Cardiac muscle cell (in vitro differentiated cells and primary cell): Measurements from ENCODE around the gene ZNF12. TPM values are rescaled to one million over a fixed set of nuclear protein-coding genes. Genes with fewer than 3 reads are reported as not detected.

Experiments used
- DNase-seq, 2 donors: peaks; one replicate each; pipeline versions ENCODE4 v3.0.0 to v3.0.0-alpha.2; 2010 to 2017; ENCODE audit warnings: low read depth in 1 of 2, low spot score in 1 of 2
- H3K27ac ChIP-seq: fragments of 200-600 bp; sonication (generic); 2 replicates; pipeline ENCODE4 v1.5.1; 2016
- H3K27me3 ChIP-seq: fragments of 200-600 bp; sonication (generic); 2 replicates; pipeline ENCODE4 v1.6.0; 2016; ENCODE audit warnings: control low read depth
- H3K36me3 ChIP-seq: fragments of 200-600 bp; sonication (generic); 2 replicates; pipeline ENCODE4 v1.5.1; 2016; ENCODE audit warnings: control low read depth
- H3K4me1 ChIP-seq: fragments of 200-600 bp; sonication (generic); 2 replicates; pipeline ENCODE4 v1.8.1; 2017; ENCODE audit warnings: low read depth, mild to moderate bottlenecking, mixed run types
- H3K4me3 ChIP-seq: fragments of 200-600 bp; sonication (generic); 2 replicates; pipeline ENCODE4 v1.5.1; 2016; ENCODE audit warnings: mild to moderate bottlenecking
- H3K9me3 ChIP-seq: fragments of 200-600 bp; sonication (generic); 2 replicates; pipeline ENCODE4 v1.5.1; 2017; ENCODE audit warnings: low read depth, mild to moderate bottlenecking, control low read depth
- polyA plus RNA-seq: library from polyadenylated mRNA; unstranded; fragments of >200 nt; fragmentation: Nextera tagmentation; extraction: Ambion mirVana; gene quantifications from 2 replicates; pipeline ENCODE4 v1.2.1, GENCODE V29; 2016
- total RNA-seq: library from RNA; depleted of rRNA; stranded (reverse); fragments of >200 nt; gene quantifications from 2 replicates; pipeline ENCODE4 v1.2.3, GENCODE V29; 2016
- TF ChIP-seq, protein P1 (sequence below): IDR thresholded peaks from 2 replicates; pipeline ENCODE4 v1.5.1; 2012; ENCODE audit warnings: low read depth, mild to moderate bottlenecking, low read length

The ZNF12 gene
- total and polyA plus RNA-seq, 2 experiments from 2014 or later, result 16.8 to 31.6 TPM

DNA sequence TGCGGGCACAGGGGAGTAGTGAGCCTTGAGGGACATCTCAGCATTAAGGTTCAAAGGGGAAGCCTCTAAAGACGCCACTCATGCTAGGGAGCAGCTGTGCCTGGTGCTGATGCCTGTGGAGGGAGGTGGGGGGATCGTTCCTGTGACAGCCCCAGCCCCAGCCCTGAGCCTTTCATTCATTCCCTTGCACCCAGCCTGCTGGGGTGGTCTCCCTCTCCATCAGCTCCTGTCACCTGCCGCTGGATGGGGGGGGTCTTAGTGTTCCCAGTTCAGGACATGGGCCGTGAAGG lies 58.0 kb downstream of the ZNF12 start:
- TF ChIP-seq, protein P1, sequence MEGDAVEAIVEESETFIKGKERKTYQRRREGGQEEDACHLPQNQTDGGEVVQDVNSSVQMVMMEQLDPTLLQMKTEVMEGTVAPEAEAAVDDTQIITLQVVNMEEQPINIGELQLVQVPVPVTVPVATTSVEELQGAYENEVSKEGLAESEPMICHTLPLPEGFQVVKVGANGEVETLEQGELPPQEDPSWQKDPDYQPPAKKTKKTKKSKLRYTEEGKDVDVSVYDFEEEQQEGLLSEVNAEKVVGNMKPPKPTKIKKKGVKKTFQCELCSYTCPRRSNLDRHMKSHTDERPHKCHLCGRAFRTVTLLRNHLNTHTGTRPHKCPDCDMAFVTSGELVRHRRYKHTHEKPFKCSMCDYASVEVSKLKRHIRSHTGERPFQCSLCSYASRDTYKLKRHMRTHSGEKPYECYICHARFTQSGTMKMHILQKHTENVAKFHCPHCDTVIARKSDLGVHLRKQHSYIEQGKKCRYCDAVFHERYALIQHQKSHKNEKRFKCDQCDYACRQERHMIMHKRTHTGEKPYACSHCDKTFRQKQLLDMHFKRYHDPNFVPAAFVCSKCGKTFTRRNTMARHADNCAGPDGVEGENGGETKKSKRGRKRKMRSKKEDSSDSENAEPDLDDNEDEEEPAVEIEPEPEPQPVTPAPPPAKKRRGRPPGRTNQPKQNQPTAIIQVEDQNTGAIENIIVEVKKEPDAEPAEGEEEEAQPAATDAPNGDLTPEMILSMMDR, result no peak
- Histone ChIP-seq H3K4me1 (no peaks in the 10 kb centered on the region), H3K4me3 (no peak overlapping the region), H3K27me3 (no peaks in the 10 kb centered on the region), H3K36me3 (peaks cover 22% of the 10 kb centered on the region), H3K27ac (no peak overlapping the region), H3K9me3 (no peaks in the 10 kb centered on the region)
- no peak for DNase-seq

DNA sequence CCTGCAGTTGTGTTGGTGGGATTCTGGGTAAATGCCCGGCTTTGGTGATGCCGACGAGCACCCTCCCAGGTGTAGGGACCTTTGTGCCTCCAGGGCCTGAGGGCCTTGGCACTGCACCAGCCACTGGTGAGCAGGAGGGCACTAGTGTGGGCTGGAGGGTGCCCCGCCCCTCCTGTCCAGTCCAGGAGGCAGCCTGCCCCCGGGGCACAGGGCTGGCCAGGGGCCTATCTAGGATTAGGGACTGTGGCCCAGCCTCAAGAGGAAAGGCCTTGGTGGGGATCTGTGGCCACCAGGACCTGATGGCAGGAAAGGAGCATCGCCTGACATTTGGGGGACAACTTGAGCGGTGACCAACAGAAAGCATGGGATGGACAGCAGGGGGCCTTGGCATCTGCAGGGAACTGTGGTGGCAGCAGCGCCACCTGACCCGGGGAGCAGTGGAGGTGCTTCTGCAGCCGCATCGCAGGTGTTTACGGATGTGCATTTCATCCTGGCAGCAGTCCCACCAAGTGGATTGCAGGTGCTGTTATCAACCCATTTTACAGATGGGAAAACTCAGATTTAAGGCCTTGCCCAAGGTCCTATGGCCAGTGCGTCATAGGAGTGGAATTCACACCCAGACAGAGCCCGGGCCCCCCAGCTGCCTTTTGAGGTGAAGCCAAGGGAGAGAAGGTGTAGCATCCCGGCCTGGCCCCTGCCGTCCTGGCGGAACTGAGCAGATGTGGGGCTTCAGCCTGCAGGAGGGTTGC lies 58.5 kb downstream of the ZNF12 start:
- Histone ChIP-seq H3K4me3 (no peak overlapping the region), H3K9me3 (no peaks in the 10 kb centered on the region), H3K27me3 (no peaks in the 10 kb centered on the region), H3K36me3 (peaks cover 22% of the 10 kb centered on the region), H3K4me1 (no peaks in the 10 kb centered on the region), H3K27ac (no peak overlapping the region)
- no peak for DNase-seq
- TF ChIP-seq, protein P1, result no peak

DNA sequence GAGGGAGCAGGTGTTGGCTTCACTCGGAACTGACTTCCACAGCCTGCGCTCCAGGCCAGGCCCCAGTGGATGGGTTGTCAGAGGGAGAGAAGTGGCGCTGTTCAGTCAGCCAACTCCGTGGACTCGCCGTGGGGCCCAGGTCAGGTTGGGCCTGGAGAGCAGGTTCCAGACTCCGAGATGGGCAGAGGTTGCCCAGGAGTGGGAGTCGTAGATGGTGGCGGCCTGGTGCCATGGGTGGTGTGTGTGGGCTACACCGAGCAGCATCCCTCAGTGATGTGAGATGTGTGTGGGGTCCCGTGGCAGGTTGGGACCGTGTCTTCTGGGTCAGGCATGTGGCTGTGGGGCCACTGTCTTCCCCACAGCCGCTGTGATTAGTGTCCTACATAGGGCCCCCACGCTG lies 59.2 kb downstream of the ZNF12 start:
- H3K36me3 ChIP-seq, result peaks cover 24% of the 10 kb centered on the region
- no peak overlapping the region for H3K4me3 ChIP-seq
- H3K4me1 ChIP-seq, result no peaks in the 10 kb centered on the region
- DNase-seq, result no peak
- H3K27ac ChIP-seq, result no peak overlapping the region
- no peaks in the 10 kb centered on the region for H3K27me3 ChIP-seq
- TF ChIP-seq, protein P1, result no peak
- no peaks in the 10 kb centered on the region for H3K9me3 ChIP-seq

DNA sequence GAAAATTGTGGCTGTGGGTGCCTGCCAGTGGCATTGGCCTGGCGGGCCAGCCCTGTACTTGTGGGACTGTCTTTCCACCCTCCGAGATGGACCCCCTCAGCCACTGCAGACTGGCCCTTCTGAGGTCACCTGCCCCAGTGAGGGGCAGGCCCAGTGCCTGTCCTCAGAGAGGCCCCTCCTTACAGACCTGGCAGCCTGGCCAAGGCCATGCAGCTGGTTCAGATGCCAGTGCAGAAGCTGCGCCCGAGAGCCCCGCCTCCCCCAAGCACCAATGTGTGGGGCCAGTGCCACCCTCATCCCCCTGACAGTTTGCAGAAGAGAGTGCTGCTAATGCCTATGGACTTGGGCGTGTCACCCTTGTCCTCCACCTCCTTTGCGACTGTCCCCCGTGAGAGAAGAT lies 59.7 kb downstream of the ZNF12 start:
- DNase-seq, result no peak
- H3K9me3 ChIP-seq, result no peaks in the 10 kb centered on the region
- no peak overlapping the region for H3K4me3 ChIP-seq
- TF ChIP-seq, protein P1, result no peak
- peaks cover 24% of the 10 kb centered on the region for H3K36me3 ChIP-seq
- no peaks in the 10 kb centered on the region for H3K27me3 ChIP-seq
- H3K4me1 ChIP-seq, result no peaks in the 10 kb centered on the region
- H3K27ac ChIP-seq, result no peak overlapping the region

DNA sequence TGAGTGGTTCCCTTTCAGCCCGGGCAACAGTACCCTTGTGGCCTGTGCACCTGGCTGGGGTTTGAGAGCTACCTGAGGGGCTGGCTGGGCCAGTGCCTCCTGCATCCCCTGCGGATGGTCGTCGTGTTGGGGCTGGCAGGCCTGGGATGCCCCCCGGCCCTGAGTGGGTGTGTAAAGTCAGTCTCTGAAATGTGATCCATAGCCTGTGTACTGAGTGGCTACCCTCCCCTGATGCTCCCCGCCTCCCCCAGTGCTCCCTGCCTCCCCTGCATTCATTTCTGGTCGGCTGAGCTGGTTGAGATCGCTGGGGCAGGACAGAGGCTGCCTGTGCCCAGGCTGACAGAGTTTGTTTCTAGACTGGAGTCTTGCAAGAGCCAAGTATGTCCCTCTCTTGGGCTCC lies 60.3 kb downstream of the ZNF12 start:
- H3K27me3 ChIP-seq, result no peaks in the 10 kb centered on the region
- no peaks in the 10 kb centered on the region for H3K4me1 ChIP-seq
- TF ChIP-seq, protein P1, result no peak
- no peak for DNase-seq
- H3K9me3 ChIP-seq, result no peaks in the 10 kb centered on the region
- peaks cover 27% of the 10 kb centered on the region for H3K36me3 ChIP-seq
- H3K4me3 ChIP-seq, result no peak overlapping the region
- H3K27ac ChIP-seq, result no peak overlapping the region
